HepG2 (cell line): Measurements from ENCODE around the gene SGCE. TPM values are rescaled to one million over a fixed set of nuclear protein-coding genes. Genes with fewer than 3 reads are reported as not detected.

Experiments used
- ATAC-seq: fragments of 200-7000 bp; cut with Tn5 transposase; 3 replicates; pipeline ENCODE4 v1.9.1; 2020; ENCODE audit warnings: mild to moderate bottlenecking, moderate library complexity
- BruUV-seq: library from RNA; stranded (reverse); fragments of 400-500 nt; replicated peaks from 2 replicates; lab custom pipeline; 2021; lab: Mats Ljungman, UMichigan
- CTCF ChIA-PET: fragments of 300-600 bp; formaldehyde crosslinking; extraction: SDS; loops from one replicate; lab custom pipeline; 2021; ENCODE audit warnings: low total read pairs, inconsistent platforms, low intra/inter-chr PET ratio; lab: Yijun Ruan, JAX
- POLR2A ChIA-PET: fragments of 350-600 bp; sonication (Branson Sonifier 250); formaldehyde crosslinking; loops from one replicate; lab custom pipeline; 2020; ENCODE audit warnings: antibody characterized with exemption, inconsistent platforms; lab: Yijun Ruan, JAX
- DNase-seq: peaks from one replicate; pipeline ENCODE4 v3.0.0-alpha.2; 2015; ENCODE audit warnings: low spot score
- FAIRE-seq: peaks from 3 replicates; lab custom pipeline; 2011; peaks lifted over from hg19 to GRCh38; lab: Jason Lieb, UNC
- H2AFZ ChIP-seq: one replicate; pipeline ENCODE4 v1.6.1; 2011; ENCODE audit warnings: low read length, inconsistent platforms
- H3K27ac ChIP-seq: fragments of 300-600 bp; 3 replicates; pipeline ENCODE4 v1.8.0; 2011; ENCODE audit warnings: mixed run types, mild to moderate bottlenecking, mixed read lengths, low read length, inconsistent platforms; ENCODE audit not compliant: insufficient read depth; ENCODE audit errors: extremely low read length
- H3K27me3 ChIP-seq, 2 experiments: fragments of 200-600 bp in 1 of 2; 2 replicates in 1 of 2; 3 replicates in 1 of 2; pipeline versions ENCODE4 v1.6.0 to v1.8.0; 2011; ENCODE audit warnings: low read length in 2 of 2, mild to moderate bottlenecking in 2 of 2, moderate library complexity in 2 of 2, inconsistent platforms in 1 of 2; ENCODE audit not compliant: insufficient read depth in 2 of 2, control insufficient read depth in 1 of 2
- H3K36me3 ChIP-seq, 2 experiments: fragments of 200-600 bp in 1 of 2; replicated peaks in 1 of 2; 2 replicates in 1 of 2; 3 replicates in 1 of 2; pipeline versions ENCODE4 v1.5.1 to v1.8.0; 2011; ENCODE audit warnings: low read length in 2 of 2, inconsistent platforms in 1 of 2; ENCODE audit not compliant: insufficient read depth in 2 of 2, control insufficient read depth in 1 of 2
- H3K4me1 ChIP-seq: 2 replicates; pipeline ENCODE4 v1.5.1; 2012; ENCODE audit warnings: low read length, inconsistent platforms; ENCODE audit not compliant: insufficient read depth
- H3K4me2 ChIP-seq: 2 replicates; pipeline ENCODE4 v1.6.0; 2011; ENCODE audit warnings: low read depth, low read length, inconsistent platforms
- H3K4me3 ChIP-seq, 3 experiments: fragments of 200-600 bp in 1 of 3; sonication (generic), shearing (Covaris generic) in 1 of 3; replicated peaks in 1 of 3; 2 replicates each; pipeline ENCODE4 v1.5.1; 2011 to 2016; ENCODE audit warnings: low read length in 3 of 3, inconsistent platforms in 2 of 3, low read depth in 2 of 3, mild to moderate bottlenecking in 2 of 3, control low read depth in 1 of 3, mixed read lengths in 1 of 3; ENCODE audit not compliant: insufficient read depth in 1 of 3
- H3K79me2 ChIP-seq: one replicate; pipeline ENCODE4 v1.6.1; 2011; ENCODE audit warnings: low read length, inconsistent platforms; ENCODE audit not compliant: insufficient read depth
- H3K9ac ChIP-seq: 2 replicates; pipeline ENCODE4 v1.6.0; 2011; ENCODE audit warnings: mild to moderate bottlenecking, low read depth, low read length, inconsistent platforms; ENCODE audit not compliant: insufficient read depth
- H3K9me3 ChIP-seq: 2 replicates; pipeline ENCODE4 v1.5.1; 2012; ENCODE audit warnings: mild to moderate bottlenecking, low read length
- H4K20me1 ChIP-seq: 2 replicates; pipeline ENCODE4 v1.6.0; 2011; ENCODE audit warnings: inconsistent platforms, mild to moderate bottlenecking, low read length, moderate library complexity; ENCODE audit not compliant: insufficient read depth
- ARID4A ChIP-seq: sonication (generic); formaldehyde crosslinking; IDR thresholded peaks from 2 replicates; pipeline ENCODE4 v1.5.0; 2020; ENCODE audit warnings: mild to moderate bottlenecking, missing genetic modification reagents, borderline replicate concordance
- EEA1 ChIP-seq: sonication (generic); formaldehyde crosslinking; IDR thresholded peaks from 2 replicates; pipeline ENCODE4 v1.5.1; 2020; ENCODE audit warnings: mild to moderate bottlenecking, missing genetic modification reagents, borderline replicate concordance
- EP300 ChIP-seq, 3 experiments: sonication (generic) in 1 of 3; formaldehyde crosslinking in 1 of 3; IDR thresholded peaks; 2 replicates each; pipeline versions ENCODE4 v1.5.1 to v1.6.1; 2011 to 2020; ENCODE audit warnings: low read depth in 2 of 3, low read length in 2 of 3, borderline replicate concordance in 1 of 3, improper control_type of control experiment in 1 of 3, mild to moderate bottlenecking in 1 of 3, missing genetic modification reagents in 1 of 3, moderate library complexity in 1 of 3
- FOXP4 ChIP-seq: sonication (generic); formaldehyde crosslinking; IDR thresholded peaks from 2 replicates; pipeline ENCODE4 v1.4.0; 2020; ENCODE audit warnings: missing genetic modification reagents
- HDAC2 ChIP-seq: sonication (generic); formaldehyde crosslinking; IDR thresholded peaks from 2 replicates; pipeline ENCODE4 v1.4.0; 2020; ENCODE audit warnings: missing genetic modification reagents
- NFIC ChIP-seq: IDR thresholded peaks from 2 replicates; pipeline ENCODE4 v1.6.1; 2012; ENCODE audit warnings: mild to moderate bottlenecking, low read length, inconsistent platforms
- PAWR ChIP-seq: sonication (generic); formaldehyde crosslinking; IDR thresholded peaks from 2 replicates; pipeline ENCODE4 v1.4.0; 2020; ENCODE audit warnings: missing genetic modification reagents, mild to moderate bottlenecking, borderline replicate concordance
- ZFP36L2 ChIP-seq: sonication (generic); formaldehyde crosslinking; IDR thresholded peaks from 2 replicates; pipeline ENCODE4 v1.4.0; 2020; ENCODE audit warnings: missing genetic modification reagents
- ZNF124 ChIP-seq: sonication (generic); formaldehyde crosslinking; IDR thresholded peaks from 2 replicates; pipeline ENCODE4 v1.4.0; 2020; ENCODE audit warnings: missing genetic modification reagents
- WGBS: methylation state at CpG from one replicate; pipeline ENCODE4 v1.1.6; 2017; ENCODE audit warnings: low lambda C conversion rate; 5-methylcytosine and 5-hydroxymethylcytosine counted together
- in situ Hi-C: cut with HindIII; loops from 2 replicates; pipeline ENCODE4 v1.10.0; 2017; ENCODE audit warnings: low pct_unique_long_range_greater_than_20kb; ENCODE audit not compliant: extremely low pct_ligation_motif_present
- intact Hi-C: fragments of 100-400 bp; cut with micrococcal nuclease; formaldehyde crosslinking; loops from one replicate; pipeline ENCODE4 v1.10.0; 2022; ENCODE audit not compliant: unreplicated experiment
- polyA plus RNA-seq, 8 experiments: library from polyadenylated mRNA; depleted of rRNA in 3 of 8; stranded (reverse) in 7 of 8; unstranded in 1 of 8; fragments of >200 nt; fragmentation: Illumina TruSeq in 4 of 8; extraction: Trizol in 4 of 8; gene quantifications; 2 replicates each; pipeline versions ENCODE4 v1.2.1 to v1.2.3, GENCODE V29; 2011 to 2016; ENCODE audit warnings: low read depth in 4 of 8, missing spikeins in 1 of 8, mixed read lengths in 1 of 8; ENCODE audit not compliant: insufficient read depth in 1 of 8
- total RNA-seq, 5 experiments: library from RNA; depleted of rRNA; stranded (reverse); fragments of >200 nt; fragmentation: Illumina TruSeq; extraction: Trizol; gene quantifications; 2 replicates each; pipeline ENCODE4 v1.2.3, GENCODE V29; 2016; ENCODE audit warnings: low read depth in 1 of 5

SGCE gene
- total and polyA plus RNA-seq, 2 of the 13 experiments (the other 11 are each of a cell fraction or from before 2014, with no cell fraction given): 52.3 to 71.1 TPM

- peaks cover 66% of the 10 kb centered on the region for H3K4me1 ChIP-seq
- ChIA-PET POLR2A (interaction anchor here (0.7 to 1.6 kb wide), 5 partner anchors 12 to 67 kb away, joined by 4 to 10 read pairs (median 5); partner anchors contain the start of gene SGCE), CTCF (no interaction called here)
- H4K20me1 ChIP-seq: no peaks in the 10 kb centered on the region
- H3K9me3 ChIP-seq: no peaks in the 10 kb centered on the region
- FAIRE-seq: no peak
- no peaks in the 10 kb centered on the region for H3K27me3 ChIP-seq
- peaks cover 60% of the 10 kb centered on the region for H3K79me2 ChIP-seq
- no TSS peak for BruUV-seq
- ATAC-seq: peak; percentile 41; the same call in 2 of the 3 replicates
- H3K4me3 ChIP-seq: peak overlapping the region in 2 of 3 experiments; percentile 4; a peak in 1 of 6 replicates
- 0 out of 5 replicates have a peak, but pooled peaks cover 0 to 5% of the 10 kb centered on the region in 2 experiments for H3K36me3 ChIP-seq
- 48% methylated on average over 4 of the region's 4 CpGs for WGBS
- H3K27ac ChIP-seq: peak overlapping the region; percentile 69
- intact Hi-C loops (no loop called here), in situ Hi-C loops (no loop called here)
- DNase-seq: peak; percentile 66
- peak overlapping the region; percentile 21 for H2AFZ ChIP-seq
- H3K9ac ChIP-seq: peak overlapping the region; percentile 36
- peak overlapping the region; percentile 60 for H3K4me2 ChIP-seq
- TF ChIP-seq FOXP4 (CRISPR knock-in tag) (peak; percentile 65; the same call in 1 of the 2 replicates), EP300 (IDR thresholded peaks at IDR 0.05; ENCODE audit: low read depth in 2 of 2, low read length in 2 of 2) (peak in 1 of 2 experiments; percentile 66; a peak in 2 of 4 replicates), EP300 (CRISPR knock-in tag; IDR thresholded peaks at IDR 0.05; ENCODE audit: borderline replicate concordance) (no peak; the same call in 1 of the 2 replicates), PAWR (CRISPR knock-in tag) (no peak), EEA1 (no peak), ARID4A (CRISPR knock-in tag) (no peak), ZFP36L2 (no peak), NFIC (peak; percentile 61; the same call in 1 of the 2 replicates), ZNF124 (CRISPR knock-in tag) (no peak), HDAC2 (CRISPR knock-in tag) (0 out of 2 replicates have a peak, but pooled peaks have one; percentile 26)
These were observed 25.1 kb downstream of the SGCE start for GRCh38 chr7:94630855-94631254.
